Stimulated activated CD4-positive, alpha-beta T cell treated with anti-CD3 and anti-CD28 coated beads, Interleukin-1b, Interleukin-23, amount 100 ng/mL, for 48 hours (primary cell): ENCODE measurements around the gene DOCK1.

ENCODE experiments used
- DNase-seq: peaks from one replicate; pipeline ENCODE4 v3.0.0-alpha.2; 2020

The DOCK1 gene

GRCh38 chr10:127044186-127044585 lies 139.0 kb downstream of the DOCK1 start:
- no peak for DNase-seq

DNA sequence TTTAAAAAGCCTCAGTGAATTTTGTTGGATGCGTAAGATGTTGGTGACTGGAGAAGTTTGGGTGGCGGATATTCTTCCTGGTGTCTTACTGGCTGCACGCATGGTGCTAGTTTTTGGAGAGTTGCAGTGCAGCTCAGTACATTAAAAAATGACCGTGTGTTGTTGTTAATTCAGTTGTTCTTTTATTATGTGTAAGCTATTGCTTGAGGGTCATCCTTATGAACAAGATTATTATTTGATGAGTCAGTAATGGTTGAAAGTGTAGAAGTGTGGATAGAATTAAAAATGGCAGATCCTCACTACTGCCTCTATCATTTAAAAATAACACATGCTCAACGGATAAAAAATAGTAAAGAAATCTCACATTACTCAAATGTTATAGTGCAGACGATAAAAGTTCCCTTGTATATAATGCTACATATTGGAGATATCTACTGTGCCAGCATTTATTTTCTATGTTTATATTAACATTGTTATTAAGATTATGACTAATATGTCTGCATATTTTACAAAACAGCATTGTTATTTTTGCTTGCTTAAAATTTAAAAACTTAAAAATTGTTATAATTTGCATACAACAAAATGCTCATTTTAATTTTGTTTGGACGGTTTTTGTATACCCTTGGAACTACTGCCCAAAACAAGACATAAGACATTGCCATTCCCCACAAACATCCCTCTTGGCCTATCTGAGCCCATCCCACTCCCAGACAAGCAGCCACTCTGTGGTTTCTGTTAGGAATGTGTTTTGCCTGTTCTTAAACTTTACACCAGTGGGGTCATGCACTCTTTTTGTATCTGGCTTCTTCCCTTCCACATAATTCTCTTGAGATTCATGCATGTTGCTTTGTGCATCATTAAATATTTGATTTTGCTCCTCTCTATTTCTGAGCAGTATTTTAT lies 142.0 kb downstream of the DOCK1 start:
- DNase-seq: no peak

DNA sequence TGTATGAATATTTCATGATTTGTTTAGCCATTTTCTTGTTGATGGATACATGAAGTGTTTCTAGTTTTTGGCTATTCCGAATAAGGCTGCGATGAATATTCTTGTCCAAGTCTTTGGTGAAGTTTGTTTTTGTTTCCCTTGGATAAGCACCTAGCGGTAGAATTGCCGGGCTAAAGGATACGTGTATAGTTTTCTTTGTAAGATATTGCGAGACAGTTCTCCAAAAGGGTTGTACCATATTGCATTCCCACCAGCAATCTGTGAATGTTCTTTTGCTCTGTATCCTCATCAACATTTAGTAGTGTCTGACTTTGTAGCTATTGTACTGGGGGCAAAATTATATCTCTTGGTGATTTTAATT lies 142.6 kb downstream of the DOCK1 start:
- no peak for DNase-seq

GRCh38 chr10:127048630-127049029 lies 143.4 kb downstream of the DOCK1 start:
- DNase-seq: no peak

DNA sequence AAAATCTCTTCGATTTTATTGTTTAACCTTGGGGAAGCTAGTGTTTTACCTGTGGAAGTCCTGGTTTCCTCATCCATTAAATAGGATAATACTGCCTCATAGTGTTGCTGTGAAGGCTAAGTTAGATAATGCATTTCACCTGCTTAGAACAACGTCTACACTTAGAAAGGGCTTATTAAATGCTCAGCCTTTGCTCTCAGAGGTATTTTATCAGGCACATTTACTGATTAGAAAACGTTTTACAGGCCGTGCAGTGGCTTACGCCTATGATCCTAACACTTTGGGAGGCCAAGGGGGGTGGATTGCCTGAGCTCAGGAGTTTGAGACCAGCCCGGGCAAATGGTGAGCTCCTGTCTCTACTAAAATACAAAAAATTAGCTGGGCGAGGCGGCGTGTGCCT lies 146.8 kb downstream of the DOCK1 start:
- no peak for DNase-seq

DNA sequence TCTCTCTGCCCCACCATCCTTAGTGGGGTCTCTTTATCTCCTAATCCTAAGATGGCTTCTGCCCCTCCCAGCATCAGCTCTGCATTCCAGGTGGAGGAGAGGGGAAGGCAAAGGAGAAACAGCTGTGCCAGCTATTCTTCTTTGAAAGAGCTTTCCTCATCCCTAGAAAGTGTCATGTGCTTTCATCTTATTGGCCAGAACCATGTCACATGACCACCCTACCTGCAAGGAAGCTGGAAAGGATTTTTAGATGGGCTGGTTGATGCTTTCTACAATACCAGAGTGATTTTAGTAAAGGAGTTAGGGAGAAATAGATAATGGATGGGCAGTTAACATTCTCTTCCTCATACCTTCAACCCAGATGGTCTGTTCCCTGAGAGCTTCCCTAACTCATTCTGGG lies 150.0 kb downstream of the DOCK1 start:
- DNase-seq: no peak

DNA sequence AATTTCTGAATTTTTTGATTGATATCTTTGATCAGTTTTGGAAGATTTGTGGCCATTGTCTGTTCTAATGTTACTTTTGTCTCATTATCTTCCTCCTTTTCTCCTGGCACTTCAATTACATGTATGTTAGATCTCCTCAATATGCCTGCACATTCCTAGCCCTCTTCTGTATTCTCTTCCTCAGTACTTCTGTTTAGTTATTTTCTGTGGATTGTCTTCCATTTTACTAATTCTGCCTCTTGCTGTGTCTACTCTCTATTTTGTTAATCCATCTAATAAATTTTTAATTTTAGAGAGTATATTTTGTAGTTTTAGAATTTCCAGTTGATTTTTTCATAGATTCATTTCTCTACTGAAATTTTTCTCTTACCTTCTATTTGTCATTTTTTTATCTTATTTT lies 154.1 kb downstream of the DOCK1 start:
- DNase-seq: no peak

- DNase-seq: no peak
Measured at GRCh38 chr10:127063762-127064161, 158.5 kb downstream of the DOCK1 start.

DNA sequence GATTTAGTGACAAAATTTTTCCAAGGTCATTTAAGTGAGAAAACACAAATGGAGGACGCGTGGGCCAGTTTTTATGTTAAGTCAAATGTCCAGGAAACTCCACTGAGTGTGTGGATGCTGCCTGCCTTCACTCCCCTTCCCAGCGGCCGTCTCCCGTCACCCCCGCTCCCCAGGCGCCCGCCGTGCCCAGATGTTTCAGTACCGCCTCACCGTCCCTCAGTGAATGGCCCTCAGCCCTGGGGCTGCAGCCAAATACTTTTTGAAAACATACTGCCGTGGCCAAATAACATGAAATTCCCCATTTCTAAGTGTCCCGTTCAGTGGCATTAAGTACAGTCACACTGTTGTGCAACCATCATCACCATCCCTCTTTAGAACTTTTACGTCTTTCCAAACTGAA lies 159.2 kb downstream of the DOCK1 start:
- DNase-seq: no peak

GRCh38 chr10:127067542-127068194 lies 162.4 kb downstream of the DOCK1 start:
- DNase-seq: no peak

- no peak for DNase-seq
Measured at GRCh38 chr10:127068485-127068884, 163.3 kb downstream of the DOCK1 start.

- DNase-seq: no peak
Measured at GRCh38 chr10:127069436-127069835, 164.2 kb downstream of the DOCK1 start.

GRCh38 chr10:127071126-127071525 lies 165.9 kb downstream of the DOCK1 start:
- no peak for DNase-seq

- DNase-seq: no peak
Measured at GRCh38 chr10:127073666-127074065, 168.4 kb downstream of the DOCK1 start.

DNA sequence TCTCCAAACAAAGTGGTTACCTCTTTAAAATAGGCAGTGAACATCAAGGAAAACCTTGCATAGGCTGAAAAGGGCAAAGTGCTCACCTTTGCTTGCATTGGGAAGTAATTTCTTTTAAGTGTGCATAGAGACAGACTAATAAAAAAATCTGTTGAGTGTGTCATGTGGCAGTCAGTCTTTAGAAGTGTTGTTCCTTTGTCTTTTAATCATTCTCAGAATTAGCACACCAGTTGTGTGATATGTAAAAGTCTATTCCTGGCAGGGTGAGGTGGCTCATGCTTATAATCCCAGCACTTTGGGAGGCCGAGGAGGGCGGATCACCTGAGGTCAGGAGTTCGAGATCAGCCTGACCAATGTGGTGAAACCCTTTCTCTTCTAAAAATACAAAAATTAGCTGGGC lies 174.2 kb downstream of the DOCK1 start:
- DNase-seq: no peak

DNA sequence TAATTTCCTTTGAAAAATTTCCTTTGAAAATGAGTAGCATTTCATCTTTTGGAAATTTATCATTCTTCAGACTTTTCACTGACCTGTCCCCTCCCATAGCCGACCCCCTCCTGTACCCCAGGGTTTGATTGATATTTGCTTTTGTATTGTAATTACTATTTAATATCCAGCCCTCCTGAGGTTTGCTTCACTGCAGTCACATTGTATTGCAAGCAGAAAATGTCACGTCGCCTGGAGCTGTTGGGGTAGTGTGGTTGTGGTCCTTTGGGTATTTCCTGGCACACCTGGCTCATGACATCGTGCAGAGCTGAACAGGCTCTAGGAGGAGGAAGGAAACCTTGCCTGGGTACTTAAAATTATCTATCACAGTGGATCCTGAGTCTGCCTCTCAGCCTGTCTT lies 175.1 kb downstream of the DOCK1 start:
- no peak for DNase-seq

- DNase-seq: no peak
Measured at GRCh38 chr10:127081851-127082345, 176.7 kb downstream of the DOCK1 start.

DNA sequence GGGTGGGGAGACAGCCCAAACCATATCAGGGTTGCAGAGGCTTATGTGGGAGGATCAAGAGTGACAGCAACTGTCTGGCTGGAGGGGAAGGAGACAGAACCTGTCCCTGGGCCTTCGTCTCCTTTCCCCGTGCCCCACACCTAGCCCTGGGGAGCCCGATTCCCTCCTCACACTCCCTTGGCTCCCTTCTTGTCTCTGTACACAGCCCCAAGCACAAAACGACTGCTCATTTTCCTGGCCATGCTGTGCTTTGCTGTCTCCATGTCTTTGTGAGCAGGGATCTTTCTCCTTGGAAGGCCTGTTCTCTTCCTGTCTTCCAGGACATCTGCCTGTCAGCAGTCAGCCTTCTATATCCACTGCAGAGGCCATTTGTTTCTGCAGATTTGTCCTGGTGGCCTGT lies 177.4 kb downstream of the DOCK1 start:
- DNase-seq: no peak

DNA sequence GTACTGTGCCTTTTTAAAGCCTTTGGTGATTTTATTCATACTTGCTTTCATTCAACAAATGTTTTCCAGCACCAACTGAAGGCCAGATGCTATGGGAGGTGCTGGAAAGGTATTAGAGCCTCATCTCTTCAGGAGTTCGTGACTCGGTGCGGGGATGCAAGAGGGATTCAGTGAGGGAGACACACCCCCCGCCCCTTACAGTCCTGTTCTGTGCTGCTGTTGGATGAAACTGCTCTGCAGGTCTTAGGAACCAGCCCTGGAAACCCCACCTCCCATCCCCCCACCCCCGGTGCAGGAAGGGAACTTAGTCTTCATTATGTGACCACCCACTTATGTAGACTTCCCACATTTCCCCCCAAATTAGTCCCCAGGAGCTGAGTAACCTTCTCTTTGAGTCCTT lies 180.7 kb downstream of the DOCK1 start:
- DNase-seq: no peak

GRCh38 chr10:127088908-127089307 lies 183.7 kb downstream of the DOCK1 start:
- DNase-seq: no peak

GRCh38 chr10:127089446-127089845 lies 184.2 kb downstream of the DOCK1 start:
- DNase-seq: no peak

- DNase-seq: no peak
Measured at GRCh38 chr10:127090138-127090537, 184.9 kb downstream of the DOCK1 start.

DNA sequence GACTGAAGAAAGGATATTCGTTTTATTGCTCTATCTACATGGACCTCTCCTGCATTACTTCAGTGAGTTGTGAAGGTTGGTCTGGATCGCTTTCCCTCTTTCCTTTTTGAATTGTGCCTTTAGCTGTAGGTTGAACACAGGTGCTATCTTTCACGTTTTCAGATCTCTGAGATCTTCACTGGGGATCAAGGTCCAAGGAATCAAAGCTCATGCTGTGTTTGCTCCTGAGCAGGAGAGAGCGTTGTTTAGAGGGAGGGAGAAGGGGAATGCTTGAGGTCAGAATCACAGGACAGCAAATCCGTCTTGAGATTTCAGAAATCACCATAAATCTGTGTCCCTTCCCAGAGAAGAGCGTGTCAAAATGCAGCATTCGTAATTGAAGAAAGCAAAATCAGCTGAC lies 186.1 kb downstream of the DOCK1 start:
- no peak for DNase-seq

DNA sequence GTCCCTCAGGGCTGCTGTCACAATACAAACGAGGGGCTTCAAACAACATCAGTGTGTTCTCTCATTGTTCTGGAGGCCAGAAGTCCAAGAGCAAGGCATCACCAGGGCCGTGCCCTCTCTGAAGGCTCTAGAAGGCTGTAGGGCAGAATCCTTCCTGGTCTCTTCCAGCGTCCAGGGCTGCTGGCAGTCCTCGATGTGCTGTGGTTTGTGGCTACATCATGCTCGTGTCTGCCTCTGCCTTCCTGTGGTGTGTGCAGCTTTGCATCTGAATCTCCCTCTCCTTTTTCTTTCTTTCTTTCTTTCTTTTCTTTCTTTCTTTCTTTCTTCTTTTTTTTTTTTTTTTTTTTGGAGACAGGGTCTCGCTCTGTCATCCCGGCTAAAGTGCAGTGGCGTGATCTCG lies 187.7 kb downstream of the DOCK1 start:
- no peak for DNase-seq
